Muscle of leg (tissue), 11 donors: ENCODE measurements around the gene CCDC12. TPM values are rescaled to one million over a fixed set of nuclear protein-coding genes. Genes with fewer than 3 reads are reported as not detected.

ENCODE experiments used
- DNase-seq: peaks from one replicate; pipeline ENCODE4 v3.0.0; 2013
- H3K27ac ChIP-seq: one replicate; pipeline ENCODE4 v1.5.1; 2013; ENCODE audit warnings: mild to moderate bottlenecking, low read length, control low read depth
- H3K27me3 ChIP-seq: one replicate; pipeline ENCODE4 v1.6.1; 2013; ENCODE audit warnings: low read length; ENCODE audit not compliant: control insufficient read depth, insufficient read depth
- H3K36me3 ChIP-seq: one replicate; pipeline ENCODE4 v1.6.1; 2013; ENCODE audit warnings: low read length; ENCODE audit not compliant: control insufficient read depth, insufficient read depth
- H3K4me1 ChIP-seq: one replicate; pipeline ENCODE4 v1.6.1; 2013; ENCODE audit warnings: low read length; ENCODE audit not compliant: control insufficient read depth, insufficient read depth
- H3K4me3 ChIP-seq: one replicate; pipeline ENCODE4 v1.5.1; 2013; ENCODE audit warnings: low read length, control low read depth
- H3K9me3 ChIP-seq: replicated peaks from 2 replicates; pipeline ENCODE4 v1.6.1; 2013; ENCODE audit warnings: low read depth, low read length; ENCODE audit not compliant: control insufficient read depth
- WGBS: methylation state at CpG from one replicate; pipeline ENCODE4 v1.1.5; 2013; ENCODE audit warnings: missing lambda C conversion rate; ENCODE audit not compliant: insufficient coverage; 5-methylcytosine and 5-hydroxymethylcytosine counted together
- polyA plus RNA-seq, 8 donors: library from polyadenylated mRNA; unstranded; fragments of 120-200 nt; gene quantifications; one replicate each; pipeline versions ENCODE4 v1.2.1 to v1.2.3, GENCODE V29; 2013; ENCODE audit warnings: inconsistent platforms in 1 of 8, low replicate concordance in 1 of 8; ENCODE audit not compliant: insufficient read length in 8 of 8, insufficient read depth in 1 of 8
- total RNA-seq: library from RNA; stranded (reverse); fragments of 120-200 nt; gene quantifications from one replicate; pipeline ENCODE4 v1.2.4, GENCODE V29; 2013

Gene CCDC12
- total and polyA plus RNA-seq, 9 donors: 37.7 to 56.4 (median 46.9) TPM

DNA sequence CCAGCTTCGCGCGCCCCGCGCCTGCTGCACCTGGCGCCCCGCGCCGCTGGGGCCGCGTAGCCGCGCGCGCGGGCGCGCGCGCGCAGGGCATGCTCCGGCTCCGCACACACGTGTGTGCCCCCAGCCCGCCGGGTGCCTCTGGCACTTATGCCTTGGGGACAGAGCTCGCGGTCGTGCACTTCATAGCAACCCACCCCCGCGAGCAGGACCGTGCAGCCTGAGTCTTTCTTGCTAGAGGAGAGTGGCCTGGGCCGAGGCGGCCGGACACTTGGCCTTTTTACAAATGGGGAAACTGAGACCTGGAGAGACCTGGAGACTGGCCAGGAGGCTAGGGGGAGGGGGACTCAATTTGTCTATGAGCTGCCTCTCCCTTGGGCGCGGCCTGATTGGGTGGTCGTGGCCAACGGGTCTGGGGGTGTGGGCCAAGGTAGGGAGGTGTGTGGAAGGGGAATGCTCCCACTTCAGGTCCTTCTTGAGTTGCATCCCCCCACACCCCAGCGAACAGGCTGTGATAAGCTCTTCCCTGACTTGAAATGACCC is 3.5 kb upstream of the CCDC12 start:
- Histone ChIP-seq H3K9me3 (no peaks in the 10 kb centered on the region), H3K4me1 (peaks cover 33% of the 10 kb centered on the region), H3K27me3 (no peaks in the 10 kb centered on the region), H3K36me3 (no peaks in the 10 kb centered on the region), H3K4me3 (peak overlapping the region; percentile 82), H3K27ac (no peak overlapping the region)
- 2% methylated on average over 33 of the region's 40 CpGs for WGBS
- peak; percentile 43 for DNase-seq

DNA sequence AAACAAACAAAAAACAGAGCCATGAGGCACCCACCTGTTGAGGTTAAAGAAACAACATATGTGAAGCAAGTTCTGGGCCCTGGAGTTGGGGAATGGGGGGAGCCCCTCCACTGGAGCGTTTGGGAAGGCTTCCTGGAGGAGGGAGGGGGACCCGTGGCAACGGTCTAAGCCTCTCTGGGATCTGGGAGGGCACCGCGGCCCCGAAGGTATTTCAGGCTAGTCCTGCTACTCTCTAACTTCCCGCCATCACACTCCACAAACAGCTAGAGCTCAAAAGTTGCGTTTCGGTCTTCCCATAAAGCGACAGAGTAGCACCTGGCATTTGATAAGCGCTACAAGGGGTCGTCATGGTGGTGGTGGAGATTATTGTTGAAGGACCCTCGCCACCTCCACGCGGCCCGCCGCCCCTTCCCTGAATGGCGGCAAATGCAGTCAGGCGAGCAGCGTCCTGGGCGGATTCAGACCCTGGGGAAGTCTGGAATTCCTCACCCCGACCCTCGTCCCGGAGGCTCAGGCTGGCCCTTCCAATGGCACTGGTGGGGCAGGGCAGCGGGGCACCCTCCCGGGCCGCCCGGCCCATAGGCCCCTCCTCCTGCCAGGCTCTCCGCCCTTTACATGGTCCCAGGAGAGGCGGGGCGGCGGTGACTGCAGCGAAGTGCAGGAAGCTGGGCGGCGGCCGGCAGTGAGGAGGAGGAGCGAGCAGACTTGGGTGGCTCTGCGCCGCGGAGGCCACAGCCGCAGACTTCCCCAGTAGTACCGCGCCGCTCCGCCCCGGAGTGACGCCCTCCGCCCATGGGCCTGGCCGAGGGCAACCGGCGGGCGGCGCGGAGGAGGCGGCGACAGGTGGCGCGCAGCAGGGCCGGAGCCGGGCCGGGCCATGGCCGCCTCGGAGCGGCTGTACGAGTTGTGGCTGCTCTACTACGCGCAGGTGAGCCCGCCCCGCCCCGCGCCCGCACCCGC is 2.7 kb upstream of the CCDC12 start, which contains the start of gene NBEAL2:
Gene NBEAL2, plus strand, starts transcription at position 682 of the 960 bp plus-strand sequence. Its CDS starts 196 bp downstream, at position 878.
- WGBS: under 1% methylated on average over 60 of the region's 73 CpGs
- Histone ChIP-seq H3K4me3 (peak within 1 kb of the TSS; percentile 82), H3K27me3 (no peaks in the 10 kb centered on the region), H3K4me1 (peaks cover 35% of the 10 kb centered on the region), H3K27ac (peak within 1 kb of the TSS; percentile 87), H3K9me3 (no peaks in the 10 kb centered on the region), H3K36me3 (peaks cover 6% of the 10 kb centered on the region)
- peak; percentile 96 for DNase-seq

DNA sequence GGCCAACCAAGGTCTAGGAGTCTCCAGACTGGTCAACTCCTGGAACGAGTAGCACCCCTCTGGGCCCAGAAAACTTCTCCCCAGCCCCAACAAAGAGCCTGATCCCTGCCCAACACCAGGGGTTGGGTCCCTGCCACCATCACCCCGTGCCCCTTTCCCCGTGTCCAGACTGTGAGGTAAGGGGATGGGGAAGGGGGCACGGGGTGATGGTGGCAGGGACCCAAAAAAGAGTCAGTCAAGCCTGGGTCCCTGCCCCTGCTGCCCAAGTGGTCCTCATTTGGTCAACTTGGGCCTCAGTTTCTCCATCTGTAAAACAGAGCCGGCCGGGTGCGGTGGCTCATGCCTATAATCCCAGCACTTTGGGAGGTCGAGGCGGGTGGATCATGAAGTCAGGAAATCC is 1.8 kb upstream of the CCDC12 start:
- H3K36me3 ChIP-seq: peaks cover 6% of the 10 kb centered on the region
- peaks cover 35% of the 10 kb centered on the region for H3K4me1 ChIP-seq
- DNase-seq: no peak
- no peak overlapping the region for H3K27ac ChIP-seq
- no peak overlapping the region for H3K4me3 ChIP-seq
- WGBS: 87% methylated on average over 6 of the region's 9 CpGs
- H3K9me3 ChIP-seq: no peaks in the 10 kb centered on the region
- no peaks in the 10 kb centered on the region for H3K27me3 ChIP-seq

DNA sequence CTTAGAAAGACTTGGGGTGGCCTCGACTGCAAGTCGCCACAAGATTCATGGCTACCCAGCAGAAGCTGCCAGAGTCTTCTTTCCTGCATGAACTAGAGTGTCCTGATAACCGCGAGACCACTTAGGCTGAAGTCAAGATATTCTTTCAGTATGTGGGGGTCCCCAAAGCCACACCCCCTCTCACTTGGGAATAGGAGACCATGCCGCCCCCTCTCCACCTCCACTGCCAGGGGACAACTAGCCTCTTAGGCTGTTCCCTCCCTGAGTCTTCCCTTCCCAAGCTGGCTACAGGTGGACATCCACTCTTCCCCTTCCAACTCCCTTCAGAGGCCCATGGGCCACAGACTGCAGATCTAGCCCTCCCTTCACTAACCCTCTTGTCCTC is 1.3 kb upstream of the CCDC12 start:
- no peaks in the 10 kb centered on the region for H3K27me3 ChIP-seq
- peaks cover 35% of the 10 kb centered on the region for H3K4me1 ChIP-seq
- H3K9me3 ChIP-seq: no peaks in the 10 kb centered on the region
- 100% methylated on average over 1 of the region's 5 CpGs for WGBS
- no peak overlapping the region for H3K4me3 ChIP-seq
- peaks cover 6% of the 10 kb centered on the region for H3K36me3 ChIP-seq
- no peak for DNase-seq
- H3K27ac ChIP-seq: no peak overlapping the region

DNA sequence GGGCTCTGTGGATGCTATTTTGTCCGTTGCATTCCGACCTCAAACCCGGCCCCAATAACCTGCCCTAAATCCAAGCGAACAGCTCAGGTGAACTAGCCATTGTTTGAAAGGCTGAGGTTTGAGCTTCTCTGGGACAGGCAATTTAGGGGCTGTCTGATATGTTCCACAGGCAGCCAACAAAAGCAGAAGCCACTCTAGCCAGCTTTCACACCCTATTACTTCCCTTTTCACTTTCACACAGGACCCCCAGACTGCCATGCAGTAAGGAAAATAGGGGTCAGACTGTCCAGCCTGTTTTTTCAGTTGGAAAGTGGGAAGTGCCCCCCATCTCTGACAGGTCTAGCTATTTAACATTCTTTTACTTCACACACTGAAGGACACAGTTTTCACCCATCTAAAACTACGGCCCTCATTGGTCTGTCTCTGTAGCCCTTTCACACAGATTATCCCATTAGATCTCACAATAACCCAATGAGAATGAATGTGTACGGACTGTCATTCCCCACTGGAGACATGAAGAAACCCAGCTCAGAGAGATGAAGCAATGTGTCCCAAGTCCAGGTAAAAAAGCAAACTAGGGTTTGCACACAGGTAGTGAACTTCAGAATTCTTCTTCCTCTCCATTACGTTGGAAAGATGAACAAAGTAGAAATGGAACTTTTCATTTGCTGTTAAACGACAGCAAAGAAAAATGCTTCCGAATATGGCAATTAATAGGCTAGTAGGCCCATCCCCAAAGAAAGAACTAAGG is 1.9 kb downstream of the CCDC12 start:
- H3K4me1 ChIP-seq: peaks cover 31% of the 10 kb centered on the region
- H3K4me3 ChIP-seq: no peak overlapping the region
- H3K36me3 ChIP-seq: peaks cover 14% of the 10 kb centered on the region
- no peaks in the 10 kb centered on the region for H3K9me3 ChIP-seq
- H3K27me3 ChIP-seq: no peaks in the 10 kb centered on the region
- H3K27ac ChIP-seq: no peak overlapping the region
- 83% methylated on average over 4 of the region's 9 CpGs for WGBS
- no peak for DNase-seq

DNA sequence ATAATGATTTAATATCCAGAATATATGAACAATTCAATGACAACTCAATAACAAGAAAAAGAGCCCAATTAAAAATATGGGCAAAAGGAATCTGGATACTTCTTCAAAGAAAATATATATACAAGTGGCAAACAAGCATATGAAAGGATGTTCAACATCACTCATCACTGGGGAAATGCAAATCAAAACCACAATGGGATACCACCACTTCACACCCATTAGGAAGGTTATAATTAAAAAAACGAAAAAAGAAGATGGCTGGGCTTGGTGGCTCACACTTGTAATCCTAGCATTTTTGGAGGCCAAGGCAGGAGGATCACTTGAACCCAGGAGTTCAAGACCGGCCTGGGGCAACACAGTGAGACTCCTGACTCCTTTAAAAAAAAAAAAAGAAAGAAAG is 4.1 kb downstream of the CCDC12 start:
- Histone ChIP-seq H3K36me3 (peaks cover 22% of the 10 kb centered on the region), H3K27me3 (no peaks in the 10 kb centered on the region), H3K4me1 (peaks cover 21% of the 10 kb centered on the region), H3K4me3 (no peak overlapping the region), H3K9me3 (no peaks in the 10 kb centered on the region), H3K27ac (no peak overlapping the region)
- WGBS: no CpG with 5 or more reads among the region's 2 CpGs
- no peak for DNase-seq

DNA sequence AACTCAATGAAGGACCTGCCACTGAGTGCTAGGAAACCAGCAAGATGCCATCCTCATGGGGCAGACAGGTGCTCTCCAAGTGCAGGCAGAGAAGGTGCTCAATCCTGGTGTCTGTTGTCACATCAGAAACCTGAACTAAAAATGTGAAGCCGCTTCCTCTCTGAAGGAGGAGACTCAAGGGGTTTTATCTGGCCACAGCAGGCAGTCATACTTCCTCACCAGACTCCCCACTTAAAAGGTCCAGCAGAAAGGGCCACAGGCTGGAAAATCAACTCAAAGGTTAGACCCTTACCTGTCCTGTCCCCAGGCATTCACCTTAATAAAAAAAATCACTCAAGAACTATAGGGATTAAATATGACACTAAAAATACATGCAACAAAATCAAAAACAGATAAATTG is 4.8 kb downstream of the CCDC12 start:
- WGBS: no CpG with 5 or more reads among the region's 1 CpG
- Histone ChIP-seq H3K27ac (no peak overlapping the region), H3K9me3 (no peaks in the 10 kb centered on the region), H3K4me3 (no peak overlapping the region), H3K27me3 (no peaks in the 10 kb centered on the region), H3K4me1 (peaks cover 17% of the 10 kb centered on the region), H3K36me3 (peaks cover 22% of the 10 kb centered on the region)
- DNase-seq: no peak

DNA sequence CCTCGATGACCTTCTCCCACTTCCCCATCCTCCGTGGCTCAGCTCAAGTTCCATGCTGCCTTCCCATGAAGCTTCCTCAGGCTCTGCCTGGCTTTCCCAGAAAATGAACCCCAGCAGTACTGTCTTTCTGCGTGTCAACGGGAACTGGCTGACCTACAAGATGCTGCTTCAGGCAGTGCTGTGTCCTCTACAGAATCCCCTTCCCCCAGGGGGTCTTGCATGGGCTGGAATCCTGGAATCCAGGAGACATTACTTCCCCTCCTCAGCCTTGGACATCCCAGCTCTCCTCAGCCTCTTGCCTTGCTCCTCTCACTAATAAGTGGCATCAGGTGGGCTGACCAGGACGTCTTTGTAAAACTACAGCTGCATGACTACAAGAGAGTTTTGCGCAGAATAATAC is 5.4 kb downstream of the CCDC12 start:
- no peak overlapping the region for H3K27ac ChIP-seq
- H3K27me3 ChIP-seq: no peaks in the 10 kb centered on the region
- H3K9me3 ChIP-seq: no peaks in the 10 kb centered on the region
- 58% methylated on average over 4 of the region's 6 CpGs for WGBS
- H3K36me3 ChIP-seq: peaks cover 22% of the 10 kb centered on the region
- DNase-seq: no peak
- H3K4me3 ChIP-seq: no peak overlapping the region
- H3K4me1 ChIP-seq: peaks cover 17% of the 10 kb centered on the region

DNA sequence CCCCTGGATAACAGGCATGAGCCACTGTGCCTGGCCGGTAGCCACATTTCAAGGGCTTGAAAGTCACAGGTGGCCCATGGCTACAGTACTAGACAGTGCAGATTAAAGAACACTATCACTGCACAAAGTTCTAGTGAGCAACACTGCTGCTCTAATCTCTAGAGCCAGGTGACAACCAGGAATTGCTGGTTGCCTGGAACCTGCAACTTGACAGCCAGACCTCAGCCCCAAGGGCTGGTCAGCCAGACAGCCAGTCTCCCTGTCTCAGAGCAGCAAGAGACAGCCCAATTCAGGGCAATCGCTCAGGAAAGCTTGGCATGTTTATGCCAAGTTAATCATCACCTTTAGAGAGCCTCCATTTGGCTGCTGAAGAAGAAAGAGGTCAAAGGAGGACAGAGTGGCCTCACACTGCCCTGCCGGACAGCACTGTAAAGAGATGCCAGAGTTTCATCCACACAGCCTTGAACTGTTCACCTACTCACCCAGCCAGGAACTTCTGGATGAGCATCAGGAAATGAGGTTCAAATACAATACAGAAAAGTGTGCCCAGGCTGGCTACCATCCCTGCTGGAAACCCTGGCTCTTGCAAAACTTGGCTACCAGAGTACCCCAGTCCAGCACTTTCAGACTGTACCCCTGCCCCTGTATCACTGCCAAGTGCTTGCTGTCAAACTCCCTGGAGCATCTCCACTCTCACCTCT is 6.0 kb downstream of the CCDC12 start:
- DNase-seq: no peak
- Histone ChIP-seq H3K4me1 (peaks cover 15% of the 10 kb centered on the region), H3K9me3 (no peaks in the 10 kb centered on the region), H3K4me3 (no peak overlapping the region), H3K27me3 (no peaks in the 10 kb centered on the region), H3K36me3 (peaks cover 27% of the 10 kb centered on the region), H3K27ac (no peak overlapping the region)
- WGBS: 75% methylated on average over 1 of the region's 3 CpGs
